ENCODE data around the gene SUGP1.
A peak's percentile ranks its signal among the peaks of the same experiment; 100 is the strongest.
"Not testable (repeated sequence)": the region's sequence is repeated elsewhere in the genome, so short reads cannot be mapped to it uniquely, and the experiment has no call there.

The SUGP1 gene

GRCh38 chr19:19320361-19321140 is at the start of gene SUGP1, which contains the start of gene MAU2:
Gene SUGP1, minus strand, starts transcription at chr19:19320509. Its CDS starts 13 bp downstream, at chr19:19320496.
Gene MAU2, plus strand, starts transcription at chr19:19320829. Its CDS starts 31 bp downstream, at chr19:19320860.
- peak; percentile 77 to 81 (median 78) for DNase-seq (ENCODE audit: low read depth in 3 of 3, low spot score in 1 of 3)

- no peak for DNase-seq (ENCODE audit: low read depth in 3 of 3, low spot score in 1 of 3)
Measured at GRCh38 chr19:19368087-19368486, 47.8 kb upstream of the SUGP1 start.

DNA sequence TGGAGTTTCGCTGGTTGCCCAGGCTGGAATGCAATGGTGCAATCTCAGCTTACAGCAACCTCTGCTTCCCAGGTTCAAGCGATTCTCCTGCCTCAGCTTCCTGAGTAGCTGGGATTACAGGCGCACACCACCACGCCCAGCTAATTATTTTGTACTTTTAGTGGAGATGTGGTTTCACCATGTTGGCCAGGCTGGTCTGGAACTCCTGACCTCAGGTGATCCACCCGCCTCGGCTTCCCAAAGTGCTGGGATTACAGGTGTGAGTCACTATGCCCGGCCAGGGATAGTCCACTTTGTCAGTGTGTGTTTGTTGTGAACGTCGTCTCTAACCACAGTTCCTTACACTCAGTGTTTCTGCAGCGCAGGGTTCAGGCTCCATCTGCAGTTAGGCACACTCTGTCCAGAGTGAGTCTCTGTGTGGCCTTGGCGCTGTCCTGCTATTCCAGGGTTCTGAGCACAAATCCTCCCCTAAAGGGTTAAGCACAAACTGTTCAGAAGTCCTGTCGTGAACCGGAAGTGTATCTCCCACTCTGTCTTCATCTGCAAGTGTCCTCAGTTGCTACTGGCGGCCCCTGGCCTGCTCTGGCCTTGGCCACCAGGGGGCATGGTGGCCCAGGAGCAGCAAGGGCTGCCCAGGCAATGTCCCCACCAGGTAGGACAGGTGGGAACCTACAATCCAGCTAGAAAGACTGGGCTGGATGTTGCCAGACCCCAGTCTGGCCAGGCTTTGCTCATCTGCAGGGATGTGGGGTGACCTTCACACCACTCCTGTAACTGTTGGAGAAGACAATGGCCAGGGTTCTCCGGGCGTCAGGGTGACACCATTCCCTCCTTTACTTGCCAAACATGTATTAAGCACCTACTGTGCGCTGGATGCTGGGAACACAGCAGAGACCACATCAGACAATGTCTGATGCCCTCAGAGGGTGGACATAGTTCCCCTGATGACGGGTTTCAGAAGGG is 46.4 kb upstream of the SUGP1 start:
- peak in 2 of 3 donors; percentile 50 to 54 for DNase-seq (ENCODE audit: low read depth in 3 of 3, low spot score in 1 of 3)

DNA sequence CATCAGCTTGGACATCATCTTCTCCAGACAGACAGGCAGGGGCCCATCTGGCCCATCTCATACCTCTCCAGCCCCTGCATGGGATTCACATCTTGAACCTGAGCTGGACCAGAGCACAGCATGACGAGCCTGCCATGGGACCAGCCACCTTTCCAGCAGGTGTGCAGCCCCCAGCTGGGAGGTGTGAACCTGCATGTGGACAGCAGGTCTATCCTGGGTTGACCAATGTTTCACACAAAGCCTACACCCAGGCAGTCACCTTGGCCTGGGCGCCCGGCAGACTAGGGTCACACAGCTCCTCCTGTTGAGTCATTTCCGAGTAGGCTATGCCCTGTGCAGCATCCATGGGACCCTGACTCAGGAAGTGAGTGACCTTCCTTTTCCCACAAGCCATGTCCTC is 41.8 kb upstream of the SUGP1 start:
- no peak for DNase-seq (ENCODE audit: low read depth in 3 of 3, low spot score in 1 of 3)

- peak in 2 of 3 donors; percentile 35 to 51 for DNase-seq (ENCODE audit: low read depth in 3 of 3, low spot score in 1 of 3)
Measured at GRCh38 chr19:19361075-19361594, 40.8 kb upstream of the SUGP1 start.

DNA sequence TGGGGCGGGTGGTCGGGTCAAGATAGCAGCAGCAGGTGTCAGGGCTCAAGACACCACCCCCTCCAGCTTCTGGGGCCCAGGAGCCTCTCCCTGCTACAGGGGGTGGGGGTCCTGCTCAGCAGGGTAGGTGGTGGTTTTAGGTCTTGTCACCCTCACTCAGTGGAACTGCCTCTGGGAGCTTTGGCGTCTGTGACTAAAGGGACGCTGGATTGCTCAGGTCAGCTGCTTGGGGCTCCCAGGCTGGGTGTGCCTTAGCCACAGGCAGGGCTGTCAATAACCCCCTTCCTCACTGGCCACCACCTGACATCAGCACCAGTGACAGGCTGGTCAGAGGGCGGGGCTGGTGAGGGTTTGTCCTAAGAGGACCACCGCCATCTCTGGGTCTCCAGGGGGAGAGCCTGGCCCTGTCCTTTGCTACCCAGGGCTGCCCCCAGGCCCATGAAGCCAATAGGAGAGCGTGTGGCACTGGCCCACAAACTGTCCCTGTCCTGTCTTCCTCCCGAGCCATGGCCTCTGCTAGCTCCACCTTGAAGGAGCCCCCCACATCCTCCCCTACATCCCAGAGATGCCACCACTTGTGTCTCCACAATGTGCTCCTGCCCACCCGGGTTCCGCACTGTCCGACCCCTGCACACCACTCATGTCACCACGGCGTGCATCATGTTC is 36.7 kb upstream of the SUGP1 start:
- no peak for DNase-seq (ENCODE audit: low read depth in 3 of 3, low spot score in 1 of 3)

GRCh38 chr19:19356500-19356899 is 36.2 kb upstream of the SUGP1 start:
- no peak for DNase-seq (ENCODE audit: low read depth in 3 of 3, low spot score in 1 of 3)

- no peak for DNase-seq (ENCODE audit: low read depth in 3 of 3, low spot score in 1 of 3)
Measured at GRCh38 chr19:19355606-19356139, 35.4 kb upstream of the SUGP1 start.

- DNase-seq (ENCODE audit: low read depth in 3 of 3, low spot score in 1 of 3): no peak
Measured at GRCh38 chr19:19354932-19355331, 34.6 kb upstream of the SUGP1 start.

GRCh38 chr19:19354007-19354406 is 33.7 kb upstream of the SUGP1 start:
- DNase-seq (ENCODE audit: low read depth in 3 of 3, low spot score in 1 of 3): no peak

- DNase-seq (ENCODE audit: low read depth in 3 of 3, low spot score in 1 of 3): no peak
Measured at GRCh38 chr19:19352823-19353222, 32.5 kb upstream of the SUGP1 start.

DNA sequence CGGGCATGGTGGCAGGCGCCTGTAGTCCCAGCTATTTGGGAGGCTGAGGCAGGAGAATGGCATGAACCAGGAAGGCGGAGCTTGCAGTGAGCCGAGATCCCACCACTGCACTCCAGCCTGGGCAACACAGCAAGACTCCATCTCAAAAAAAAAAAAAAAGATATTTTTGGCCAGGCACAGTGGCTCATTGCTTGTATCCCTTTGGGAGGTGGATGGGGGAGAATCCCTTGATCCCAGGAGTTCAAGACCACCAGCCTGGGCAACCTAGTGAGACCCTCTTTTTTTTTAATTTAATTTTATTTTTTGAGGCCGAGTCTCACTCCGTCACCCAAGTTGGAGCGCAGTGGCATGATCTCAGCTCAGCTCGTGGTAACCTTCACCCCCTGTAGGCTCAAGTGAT is 30.4 kb upstream of the SUGP1 start:
- DNase-seq (ENCODE audit: low read depth in 3 of 3, low spot score in 1 of 3): not testable (repeated sequence)

GRCh38 chr19:19349365-19349764 is 29.1 kb upstream of the SUGP1 start:
- DNase-seq (ENCODE audit: low read depth in 3 of 3, low spot score in 1 of 3): no peak

DNA sequence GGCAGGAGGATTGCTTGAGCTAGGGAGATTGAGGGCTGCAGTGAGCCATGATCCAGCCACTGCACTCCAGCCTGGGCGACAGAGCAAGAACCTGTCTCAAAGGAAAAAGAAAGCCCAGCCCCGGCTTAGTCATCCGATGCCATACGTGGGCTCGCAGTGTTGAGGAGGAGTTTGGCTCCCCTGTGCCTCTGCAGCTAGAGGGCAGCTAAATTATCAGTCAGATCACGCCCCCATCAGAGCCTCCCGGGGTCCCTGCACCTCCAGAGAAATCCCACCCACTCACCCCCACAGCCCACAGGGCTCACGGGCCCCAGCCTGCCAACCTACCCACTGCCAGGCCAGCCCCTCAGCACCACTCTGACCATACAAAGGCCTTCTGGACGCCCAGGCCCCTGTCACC is 28.0 kb upstream of the SUGP1 start:
- DNase-seq (ENCODE audit: low read depth in 3 of 3, low spot score in 1 of 3): no peak

DNA sequence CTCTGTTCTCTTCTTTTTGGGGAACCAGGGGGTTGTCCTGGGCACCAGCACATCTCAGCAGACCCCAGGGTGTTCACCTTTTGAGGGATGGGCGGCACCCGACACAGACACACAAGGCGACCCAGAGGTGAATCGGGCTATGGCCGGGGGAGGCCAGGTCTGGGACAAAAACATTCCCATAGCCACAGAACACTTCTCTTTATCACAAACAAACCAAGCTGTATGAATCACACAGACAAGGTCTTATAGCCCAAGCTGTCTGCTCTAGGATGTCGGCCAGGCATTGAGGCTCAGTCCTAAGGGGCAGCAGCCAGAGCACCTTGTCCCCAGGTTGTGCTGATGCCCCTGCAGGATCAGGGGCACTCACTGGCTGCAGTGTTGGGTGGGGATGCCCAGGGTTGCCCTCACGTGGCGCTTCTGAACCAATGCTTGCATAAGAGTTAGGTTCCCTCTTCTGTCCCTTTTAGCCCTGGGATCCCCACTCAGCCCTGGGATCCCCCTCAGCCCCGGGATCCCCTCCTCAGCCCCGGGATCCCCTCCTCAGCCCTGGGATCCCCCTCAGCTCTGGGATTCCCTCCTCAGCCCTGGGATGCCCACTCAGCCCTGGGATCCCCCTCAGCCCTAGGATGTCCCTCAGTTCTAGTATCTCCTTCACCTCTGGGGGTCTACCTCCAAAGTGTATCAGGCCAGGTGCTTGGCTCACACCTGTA is 27.2 kb upstream of the SUGP1 start:
- DNase-seq (ENCODE audit: low read depth in 3 of 3, low spot score in 1 of 3): no peak

- no peak for DNase-seq (ENCODE audit: low read depth in 3 of 3, low spot score in 1 of 3)
Measured at GRCh38 chr19:19345970-19346369, 25.7 kb upstream of the SUGP1 start.

GRCh38 chr19:19345232-19345631 is 24.9 kb upstream of the SUGP1 start:
- no peak for DNase-seq (ENCODE audit: low read depth in 3 of 3, low spot score in 1 of 3)

DNA sequence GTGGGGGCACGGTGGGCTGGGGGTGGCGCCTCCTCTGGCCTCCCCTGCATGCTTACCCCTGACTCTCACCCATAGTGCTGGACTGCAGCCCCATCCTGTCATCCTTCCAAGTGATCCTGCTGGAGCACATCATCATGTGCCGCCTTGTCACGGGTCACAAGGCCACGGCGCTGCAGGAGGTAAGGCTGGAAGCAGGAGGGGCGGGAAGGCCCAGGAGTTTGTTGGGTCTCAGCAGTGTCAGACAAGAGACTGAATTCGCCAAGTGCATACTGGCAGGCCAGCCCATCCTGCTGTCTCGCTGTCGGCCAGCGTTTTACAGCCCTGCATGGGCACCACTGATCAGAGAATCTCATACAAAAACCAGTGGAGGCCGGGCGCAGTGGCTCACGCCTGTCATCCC is 23.5 kb upstream of the SUGP1 start:
- no peak for DNase-seq (ENCODE audit: low read depth in 3 of 3, low spot score in 1 of 3)

- DNase-seq (ENCODE audit: low read depth in 3 of 3, low spot score in 1 of 3): no peak
Measured at GRCh38 chr19:19343016-19343362, 22.7 kb upstream of the SUGP1 start.

All from stimulated activated CD4-positive, alpha-beta T cell treated with anti-CD3 and anti-CD28 coated beads, TNF-alpha, amount 100 ng/mL, for 1 hour (primary cell).